Panc1 (cell line): Measurements from ENCODE around the gene CCM2L. TPM values are rescaled to one million over a fixed set of nuclear protein-coding genes. Genes with fewer than 3 reads are reported as not detected.
A peak's percentile ranks its signal among the peaks of the same experiment; 100 is the strongest.

ENCODE experiments used
- ATAC-seq: fragments of 200-7000 bp; cut with Tn5 transposase; 2 replicates; pipeline ENCODE4 v1.9.1; 2020; ENCODE audit warnings: mild to moderate bottlenecking, moderate library complexity
- BruUV-seq: library from RNA; stranded (reverse); fragments of 400-500 nt; replicated peaks from 2 replicates; lab custom pipeline; 2021; lab: Mats Ljungman, UMichigan
- CTCF ChIA-PET: fragments of 300-600 bp; sonication (Branson Sonifier 250); formaldehyde crosslinking; loops from one replicate; lab custom pipeline; 2022; ENCODE audit warnings: antibody characterized with exemption; lab: Charles Lee
- POLR2A ChIA-PET: fragments of 300-600 bp; sonication (Branson Sonifier 250); formaldehyde crosslinking; loops from one replicate; lab custom pipeline; 2022; ENCODE audit warnings: antibody characterized with exemption; lab: Charles Lee
- DNase-seq: peaks from one replicate; pipeline ENCODE4 v3.0.0-alpha.2; 2010; ENCODE audit warnings: low read depth, low spot score
- H3K27ac ChIP-seq: 2 replicates; pipeline ENCODE4 v1.5.1; 2011; ENCODE audit warnings: mild to moderate bottlenecking, low read length, inconsistent platforms
- H3K27me3 ChIP-seq: fragments of 200-500 bp; sonication (Bioruptor generic); 2 replicates; pipeline ENCODE4 v1.6.0; 2014; ENCODE audit warnings: low read length, inconsistent platforms; ENCODE audit not compliant: control insufficient read depth, insufficient read depth
- H3K36me3 ChIP-seq: fragments of 200-500 bp; sonication (Bioruptor generic); 2 replicates; pipeline ENCODE4 v1.5.1; 2014; ENCODE audit warnings: inconsistent platforms, mild to moderate bottlenecking, low read length, moderate library complexity; ENCODE audit not compliant: control insufficient read depth, insufficient read depth
- H3K4me1 ChIP-seq: 2 replicates; pipeline ENCODE4 v1.5.1; 2011; ENCODE audit warnings: inconsistent platforms, mild to moderate bottlenecking, low read length, moderate library complexity; ENCODE audit not compliant: control insufficient read depth, insufficient read depth
- H3K4me3 ChIP-seq, 2 experiments: 2 replicates each; pipeline ENCODE4 v1.5.1; 2011 to 2012; ENCODE audit warnings: low read depth in 2 of 2, low read length in 2 of 2, mild to moderate bottlenecking in 2 of 2, inconsistent platforms in 1 of 2, moderate library complexity in 1 of 2
- H3K9me3 ChIP-seq: fragments of 200-500 bp; sonication (Bioruptor generic); 2 replicates; pipeline ENCODE4 v1.5.1; 2014; ENCODE audit warnings: low read depth, mild to moderate bottlenecking, inconsistent platforms, low read length, moderate library complexity; ENCODE audit not compliant: control insufficient read depth, insufficient read depth
- CTCF ChIP-seq: fragments of 450-650 bp; IDR thresholded peaks from 2 replicates; pipeline ENCODE4 v1.5.1; 2017; ENCODE audit warnings: mild to moderate bottlenecking
- POLR2AphosphoS5 ChIP-seq: IDR thresholded peaks from 2 replicates; pipeline ENCODE4 v1.6.1; 2012; ENCODE audit warnings: mild to moderate bottlenecking, low read depth, low read length, moderate library complexity
- SIN3A ChIP-seq: IDR thresholded peaks from 2 replicates; pipeline ENCODE4 v1.6.1; 2012; ENCODE audit warnings: low read depth, mild to moderate bottlenecking, low read length, moderate library complexity, borderline replicate concordance; ENCODE audit not compliant: insufficient read depth
- TCF7L2 ChIP-seq: IDR thresholded peaks from 2 replicates; pipeline ENCODE4 v1.6.1; 2011; ENCODE audit warnings: mild to moderate bottlenecking, low read depth, low read length, inconsistent platforms
- in situ Hi-C: cut with HindIII; loops from 2 replicates; pipeline ENCODE4 v1.10.0; 2016; ENCODE audit warnings: low sequenced_read_pairs, low pct_unique_long_range_greater_than_20kb
- intact Hi-C: fragments of 100-400 bp; cut with micrococcal nuclease; formaldehyde crosslinking; loops from one replicate; pipeline ENCODE4 v1.10.0; 2022; ENCODE audit not compliant: unreplicated experiment
- total RNA-seq: library from RNA; stranded (reverse); gene quantifications from one replicate; pipeline ENCODE4 v1.2.1, GENCODE V29; 2021; ENCODE audit not compliant: unreplicated experiment
- TF ChIP-seq, protein P1 (sequence below), 2 experiments: IDR thresholded peaks; 2 replicates each; pipeline ENCODE4 v1.6.1; 2011 to 2012; ENCODE audit warnings: low read depth in 2 of 2, control low read depth in 1 of 2, low read length in 1 of 2, mild to moderate bottlenecking in 1 of 2, moderate library complexity in 1 of 2; ENCODE audit not compliant: insufficient read depth in 1 of 2

CCM2L gene
- total RNA-seq, 1 experiment from 2014 or later: 45.4 TPM

GRCh38 chr20:31990641-31991338, 19.4 kb upstream of the CCM2L start:
- ChIA-PET POLR2A (no interaction called here), CTCF (interaction anchor here (0.6 to 1.2 kb wide), 3 partner anchors 34 to 159 kb away, joined by 3 to 11 read pairs (median 3); partner anchors contain the start of gene PDRG1)
- peak overlapping the region; percentile 52 for H3K27ac ChIP-seq
- no peaks in the 10 kb centered on the region for H3K27me3 ChIP-seq
- no peak for DNase-seq
- no peaks in the 10 kb centered on the region for H3K9me3 ChIP-seq
- in situ Hi-C loops: no loop called here
- ATAC-seq: no peak
- no peak overlapping the region for H3K4me3 ChIP-seq
- no peaks in the 10 kb centered on the region for H3K36me3 ChIP-seq
- intact Hi-C loops: no loop called here
- H3K4me1 ChIP-seq: peaks cover 30% of the 10 kb centered on the region
- no TSS peak for BruUV-seq
- TF ChIP-seq TCF7L2 (no peak), CTCF (no peak), SIN3A (no peak), POLR2AphosphoS5 (no peak)
- TF ChIP-seq, protein P1, sequence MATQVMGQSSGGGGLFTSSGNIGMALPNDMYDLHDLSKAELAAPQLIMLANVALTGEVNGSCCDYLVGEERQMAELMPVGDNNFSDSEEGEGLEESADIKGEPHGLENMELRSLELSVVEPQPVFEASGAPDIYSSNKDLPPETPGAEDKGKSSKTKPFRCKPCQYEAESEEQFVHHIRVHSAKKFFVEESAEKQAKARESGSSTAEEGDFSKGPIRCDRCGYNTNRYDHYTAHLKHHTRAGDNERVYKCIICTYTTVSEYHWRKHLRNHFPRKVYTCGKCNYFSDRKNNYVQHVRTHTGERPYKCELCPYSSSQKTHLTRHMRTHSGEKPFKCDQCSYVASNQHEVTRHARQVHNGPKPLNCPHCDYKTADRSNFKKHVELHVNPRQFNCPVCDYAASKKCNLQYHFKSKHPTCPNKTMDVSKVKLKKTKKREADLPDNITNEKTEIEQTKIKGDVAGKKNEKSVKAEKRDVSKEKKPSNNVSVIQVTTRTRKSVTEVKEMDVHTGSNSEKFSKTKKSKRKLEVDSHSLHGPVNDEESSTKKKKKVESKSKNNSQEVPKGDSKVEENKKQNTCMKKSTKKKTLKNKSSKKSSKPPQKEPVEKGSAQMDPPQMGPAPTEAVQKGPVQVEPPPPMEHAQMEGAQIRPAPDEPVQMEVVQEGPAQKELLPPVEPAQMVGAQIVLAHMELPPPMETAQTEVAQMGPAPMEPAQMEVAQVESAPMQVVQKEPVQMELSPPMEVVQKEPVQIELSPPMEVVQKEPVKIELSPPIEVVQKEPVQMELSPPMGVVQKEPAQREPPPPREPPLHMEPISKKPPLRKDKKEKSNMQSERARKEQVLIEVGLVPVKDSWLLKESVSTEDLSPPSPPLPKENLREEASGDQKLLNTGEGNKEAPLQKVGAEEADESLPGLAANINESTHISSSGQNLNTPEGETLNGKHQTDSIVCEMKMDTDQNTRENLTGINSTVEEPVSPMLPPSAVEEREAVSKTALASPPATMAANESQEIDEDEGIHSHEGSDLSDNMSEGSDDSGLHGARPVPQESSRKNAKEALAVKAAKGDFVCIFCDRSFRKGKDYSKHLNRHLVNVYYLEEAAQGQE (IDR thresholded peaks at IDR 0.05; ENCODE audit: insufficient read depth in 1 of 2, low read depth in 2 of 2, low read length in 1 of 2): no peak

- in situ Hi-C loops (no loop called here), intact Hi-C loops (no loop called here)
These were observed 18.9 kb upstream of the CCM2L start for GRCh38 chr20:31991339-31991705.

More at GRCh38 chr20:31991339-31991705, 18.9 kb upstream of the CCM2L start:
- Histone ChIP-seq H3K4me1 (peaks cover 30% of the 10 kb centered on the region), H3K36me3 (no peaks in the 10 kb centered on the region), H3K4me3 (no peak overlapping the region), H3K9me3 (no peaks in the 10 kb centered on the region), H3K27ac (peak overlapping the region; percentile 52), H3K27me3 (no peaks in the 10 kb centered on the region)
- no TSS peak for BruUV-seq
- ChIA-PET CTCF (interaction anchor here (0.6 to 1.2 kb wide), 3 partner anchors 34 to 160 kb away, joined by 3 to 11 read pairs (median 3); partner anchors contain the start of gene PDRG1), POLR2A (no interaction called here)
- TF ChIP-seq, protein P1 (IDR thresholded peaks at IDR 0.05; ENCODE audit: insufficient read depth in 1 of 2, low read depth in 2 of 2, low read length in 1 of 2): no peak
- TF ChIP-seq POLR2AphosphoS5 (no peak), CTCF (no peak), SIN3A (no peak), TCF7L2 (no peak)
- ATAC-seq (no peak), DNase-seq (no peak)
